A549 treated with AZD9567 at 1 μM for 4 hours (cell line): ENCODE results near the gene PRSS38. TPM values are rescaled to one million over a fixed set of nuclear protein-coding genes. Genes with fewer than 3 reads are reported as not detected.

ENCODE experiments used
- total RNA-seq: library from RNA; stranded (reverse); fragments of 200-300 nt; extraction: Qiagen RNA extraction; gene quantifications from 5 replicates; pipeline ENCODE4 v1.2.3, GENCODE V29; 2022; ENCODE audit not compliant: insufficient read depth

The PRSS38 gene
- total RNA-seq = not detected in 5 replicates

DNA sequence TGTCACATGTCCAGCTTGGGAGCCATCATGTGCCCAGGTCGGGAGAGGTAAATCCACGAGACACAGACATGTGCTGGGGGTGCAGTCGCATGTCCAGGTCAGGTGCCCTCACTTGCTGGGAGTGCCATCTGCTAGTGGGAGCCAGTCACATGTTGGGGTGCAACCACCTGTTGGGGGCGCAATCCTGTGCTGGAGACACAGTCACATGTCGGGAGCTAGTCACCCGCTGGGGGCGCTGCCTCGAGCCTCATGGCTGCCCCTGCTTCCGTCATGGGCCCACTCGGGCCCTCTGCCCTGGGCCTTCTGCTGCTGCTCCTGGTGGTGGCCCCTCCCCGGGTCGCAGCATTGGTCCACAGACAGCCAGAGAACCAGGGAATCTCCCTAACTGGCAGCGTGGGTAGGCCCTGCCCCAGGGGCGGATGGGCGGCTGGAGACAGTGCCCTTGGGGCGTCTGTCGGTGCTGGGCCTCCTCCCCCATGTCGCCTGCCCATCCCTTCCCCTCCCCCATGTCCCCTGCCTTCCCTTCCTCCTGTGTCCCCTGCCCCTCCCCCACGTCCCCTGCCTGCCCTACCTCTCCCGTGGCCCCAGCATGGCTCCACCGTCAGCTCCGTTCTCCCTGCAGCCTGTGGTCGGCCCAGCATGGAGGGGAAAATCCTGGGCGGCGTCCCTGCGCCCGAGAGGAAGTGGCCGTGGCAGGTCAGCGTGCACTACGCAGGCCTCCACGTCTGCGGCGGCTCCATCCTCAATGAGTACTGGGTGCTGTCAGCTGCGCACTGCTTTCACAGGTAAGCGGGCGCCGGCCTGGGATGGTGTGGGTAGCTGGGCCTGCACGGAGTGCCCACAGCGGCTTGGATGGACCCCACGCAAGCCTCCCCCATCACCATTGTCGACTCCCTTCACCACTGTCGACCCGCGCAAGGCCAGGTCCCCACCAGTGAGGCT is at the start of gene PRSS38:
PRSS38 (plus strand) TSS at position 208 of the 942 bp plus-strand sequence; CDS start at position 250, 42 bp downstream.

Other genes with a start within 250 kb of the PRSS38 start
- 21.9 to 32.3 TPM (median 31.7 TPM) in 5 replicates for gene JMJD4, start 80.4 kb upstream of the PRSS38 start, total RNA-seq
- gene SNAP47, start 80.2 kb upstream of the PRSS38 start, total RNA-seq = 28.2 to 34.0 TPM (median 30.4 TPM) in 5 replicates
- gene WNT9A, start 132.3 kb downstream of the PRSS38 start, total RNA-seq = 7.2 to 11.4 TPM (median 10.6 TPM) in 5 replicates
- 0.02 to 0.06 TPM (median 0.03 TPM) in 3 of 5 replicates, not detected in the others for gene WNT3A, start 191.3 kb downstream of the PRSS38 start, total RNA-seq